HG03095 (cell line): Measurements from ENCODE around the gene AHRR.

Experiments used
- ATAC-seq: cut with Tn5 transposase; IDR thresholded peaks from one replicate; pipeline ENCODE4 v1.9.1; 2021; ENCODE audit warnings: moderate library complexity; ENCODE audit not compliant: unreplicated experiment

Gene AHRR

GRCh38 chr5:437281-437771 is 115.8 kb downstream of the AHRR start:
- no peak for ATAC-seq

- no peak for ATAC-seq
Measured at GRCh38 chr5:438481-438981, 117.0 kb downstream of the AHRR start.

GRCh38 chr5:439181-439580 is 117.7 kb downstream of the AHRR start:
- ATAC-seq = no peak

GRCh38 chr5:439636-440035 is 118.1 kb downstream of the AHRR start:
- ATAC-seq = no peak

GRCh38 chr5:440401-441201 is 119.1 kb downstream of the AHRR start:
- ATAC-seq = no peak

GRCh38 chr5:441996-442334 is 120.5 kb downstream of the AHRR start:
- no peak for ATAC-seq

GRCh38 chr5:442335-443238 is 121.1 kb downstream of the AHRR start, which contains the start of gene EXOC3:
Gene EXOC3, plus strand, starts transcription at chr5:443176. Its CDS starts 3,030 bp downstream, at chr5:446206.
- peak; percentile 81 for ATAC-seq

GRCh38 chr5:443239-444151 is 122.0 kb downstream of the AHRR start:
- peak; percentile 13 for ATAC-seq

- ATAC-seq = no peak
Measured at GRCh38 chr5:444226-444625, 122.7 kb downstream of the AHRR start.

- no peak for ATAC-seq
Measured at GRCh38 chr5:445591-445990, 124.1 kb downstream of the AHRR start.

- ATAC-seq = no peak
Measured at GRCh38 chr5:446066-446882, 124.8 kb downstream of the AHRR start.

GRCh38 chr5:446883-447263 is 125.4 kb downstream of the AHRR start:
- ATAC-seq = no peak

GRCh38 chr5:447501-447900 is 126.0 kb downstream of the AHRR start:
- no peak for ATAC-seq

GRCh38 chr5:448061-448765 is 126.7 kb downstream of the AHRR start:
- ATAC-seq = no peak

GRCh38 chr5:448766-449090 is 127.2 kb downstream of the AHRR start:
- ATAC-seq = no peak

GRCh38 chr5:449151-449550 is 127.6 kb downstream of the AHRR start:
- no peak for ATAC-seq

GRCh38 chr5:451587-452458 is 130.3 kb downstream of the AHRR start:
- no peak for ATAC-seq

GRCh38 chr5:452978-453710 is 131.6 kb downstream of the AHRR start:
- no peak for ATAC-seq
